Adrenal gland (tissue), 12 donors: ENCODE measurements around the gene CASP9. TPM values are rescaled to one million over a fixed set of nuclear protein-coding genes. Genes with fewer than 3 reads are reported as not detected.
"Not testable (repeated sequence)": the region's sequence is repeated elsewhere in the genome, so short reads cannot be mapped to it uniquely, and the experiment has no call there.

Experiments
- DNase-seq, 7 donors: peaks; one replicate each; pipeline ENCODE4 v3.0.0-alpha.2; 2019 to 2020
- H3K27ac ChIP-seq, 5 donors: fragments of 200-600 bp; sonication (generic) in 4 of 5; 1 replicate in 3 of 5; 2 replicates in 2 of 5; pipeline versions ENCODE4 v1.5.1 to v1.8.0; 2016 to 2020; ENCODE audit warnings: mild to moderate bottlenecking in 1 of 5
- H3K27me3 ChIP-seq: fragments of 200-600 bp; 2 replicates; pipeline ENCODE4 v1.8.0; 2021
- H3K36me3 ChIP-seq, 2 donors: fragments of 200-600 bp; replicated peaks in 1 of 2; 1 replicate in 1 of 2; 2 replicates in 1 of 2; pipeline versions ENCODE4 v1.5.1 to v1.8.0; 2018 to 2022
- H3K4me1 ChIP-seq, 2 donors: fragments of 200-600 bp; replicated peaks in 1 of 2; 1 replicate in 1 of 2; 2 replicates in 1 of 2; pipeline versions ENCODE4 v1.5.1 to v1.8.0; 2018 to 2021
- H3K4me3 ChIP-seq, 4 donors: fragments of 200-600 bp; sonication (generic) in 3 of 4; one replicate each; pipeline ENCODE4 v1.5.1; 2016 to 2018
- H3K9me3 ChIP-seq, 3 donors: fragments of 200-600 bp; sonication (generic) in 1 of 3; replicated peaks in 1 of 3; 1 replicate in 2 of 3; 2 replicates in 1 of 3; pipeline versions ENCODE4 v1.5.1 to v1.8.0; 2016 to 2021
- CTCF ChIP-seq, 6 experiments: fragments of 450-650 bp in 4 of 6; fragments of 200-600 bp in 2 of 6; sonication (generic) in 1 of 6; IDR thresholded peaks; 1 replicate in 5 of 6; 2 replicates in 1 of 6; pipeline versions ENCODE4 v1.5.1 to v1.8.0; 2016 to 2021; ENCODE audit warnings: antibody characterized with exemption in 6 of 6, mild to moderate bottlenecking in 2 of 6, moderate library complexity in 1 of 6
- POLR2A ChIP-seq, 2 donors: fragments of 450-650 bp; IDR thresholded peaks; one replicate each; pipeline ENCODE4 v1.6.1; 2017; ENCODE audit warnings: antibody characterized with exemption in 2 of 2, mild to moderate bottlenecking in 2 of 2, moderate library complexity in 1 of 2
- WGBS, 4 donors: extraction: QIAGEN DNeasy Blood & Tissue Kit in 2 of 4; methylation state at CpG; one replicate each; pipeline versions ENCODE4 v1.1.5 to v1.1.7; 2013 to 2017; 5-methylcytosine and 5-hydroxymethylcytosine counted together
- intact Hi-C, 2 donors: fragments of 100-400 bp; cut with DNase I; formaldehyde crosslinking; loops; one replicate each; pipeline versions ENCODE4 v1.14.1 to v1.15.0; 2022 to 2023
- polyA plus RNA-seq, 3 donors: library from polyadenylated mRNA; stranded (reverse); fragments of 200-250 nt in 2 of 3; fragments of 350-450 nt in 1 of 3; fragmentation: Illumina TruSeq in 1 of 3; extraction: RNeasy Lipid Tissue Mini Kit (QIAGEN cat#74804) in 1 of 3; gene quantifications; one replicate each; pipeline ENCODE4 v1.2.3, GENCODE V29; 2013 to 2014
- total RNA-seq, 9 donors: library from RNA; depleted of rRNA in 4 of 9; stranded (reverse); fragments of >200 nt in 4 of 9; fragments of 120-200 nt in 1 of 9; fragmentation: NEBNext Ultra II Directional in 1 of 9; extraction: Animal tissue kit (Norgen Biotek cat#: 25700) in 1 of 9; gene quantifications; one replicate each; pipeline versions ENCODE4 v1.1.0 to v1.2.4, GENCODE V29; 2013 to 2023
- donor health status: healthy with polysubstance abuse.
- donor health status: Bipolar disorder and iron deficiency.
- donor health status: DM: yes; HTN: yes; CAD: no.
- donor health status: DM: no; HTN: no; CAD: no.
- donor health status: DM: no; HTN: no; CAD: no.
- donor health status: DM: yes; HTN: yes; CAD: no.

Gene CASP9
- total and polyA plus RNA-seq, 12 donors, result 16.1 to 132 (median 28.3) TPM

GRCh38 chr1:15524283-15525049 lies 451 bp upstream of the CASP9 start:
- peak; percentile 99 to 100 (median 100) for DNase-seq
- TF ChIP-seq POLR2A (IDR thresholded peaks at IDR 0.05) (no peak), CTCF (IDR thresholded peaks at IDR 0.05) (no peak)
- peak overlapping the region in 2 of 4 donors; percentile 67 to 97 for H3K4me3 ChIP-seq
- H3K4me1 ChIP-seq, result peaks cover 21 to 39% of the 10 kb centered on the region in 2 donors
- intact Hi-C loops, result no loop called here
- WGBS, 4 donors, result 0 to 5% (median 1%) methylated on average over 5 to 88 of the region's 88 CpGs
- H3K27ac ChIP-seq, result peak overlapping the region; percentile 75 to 100 (median 94)
- no peaks in the 10 kb centered on the region for H3K9me3 ChIP-seq
- no peaks in the 10 kb centered on the region for H3K36me3 ChIP-seq
- H3K27me3 ChIP-seq, result no peaks in the 10 kb centered on the region

- Histone ChIP-seq H3K27ac (peak overlapping the region; percentile 75 to 100 (median 94)), H3K27me3 (no peaks in the 10 kb centered on the region), H3K4me1 (peaks cover 21 to 39% of the 10 kb centered on the region in 2 donors), H3K9me3 (no peaks in the 10 kb centered on the region), H3K4me3 (peak overlapping the region in 2 of 4 donors; percentile 67 to 97), H3K36me3 (no peaks in the 10 kb centered on the region)
- DNase-seq, result peak in 4 of 7 donors; percentile 25 to 65 (median 36)
- WGBS, 4 donors, result 34 to 39% (median 36%) methylated on average over 15 to 18 of the region's 18 CpGs
- intact Hi-C loops, result no loop called here
- TF ChIP-seq POLR2A (IDR thresholded peaks at IDR 0.05) (no peak), CTCF (IDR thresholded peaks at IDR 0.05) (no peak)
Measured at GRCh38 chr1:15523104-15524020, 653 bp downstream of the CASP9 start.

GRCh38 chr1:15522551-15522950 lies 1.5 kb downstream of the CASP9 start:
- Histone ChIP-seq H3K27ac (peak overlapping the region in 1 of 5 donors; percentile 94), H3K27me3 (no peaks in the 10 kb centered on the region), H3K9me3 (no peaks in the 10 kb centered on the region), H3K4me1 (peaks cover 20 to 35% of the 10 kb centered on the region in 2 donors), H3K4me3 (no peak overlapping the region), H3K36me3 (no peaks in the 10 kb centered on the region)
- intact Hi-C loops, result no loop called here
- TF ChIP-seq CTCF (IDR thresholded peaks at IDR 0.05), result no peak
- no peak for TF ChIP-seq POLR2A (IDR thresholded peaks at IDR 0.05)
- 93 to 100% (median 95%) methylated on average over 4 of the region's 4 CpGs for WGBS, 4 donors
- DNase-seq, result peak in 5 of 7 donors; percentile 21 to 62 (median 33)

- H3K27ac ChIP-seq, intact Hi-C loops: not testable (repeated sequence)
- peak in 3 of 7 donors; percentile 30 to 54 (median 38) for DNase-seq
Measured at GRCh38 chr1:15521206-15521906, 2.7 kb downstream of the CASP9 start.

More at GRCh38 chr1:15521206-15521906, 2.7 kb downstream of the CASP9 start:
- peaks cover 17 to 30% of the 10 kb centered on the region in 2 donors for H3K4me1 ChIP-seq
- WGBS, 4 donors, result 76 to 82% (median 81%) methylated on average over 16 to 17 of the region's 17 CpGs
- H3K4me3 ChIP-seq, H3K36me3 ChIP-seq, H3K27me3 ChIP-seq, H3K9me3 ChIP-seq: not testable (repeated sequence)
